Measurements from ENCODE around the gene DNAJC8.

DNAJC8 gene

GRCh38 chr1:28236656-28237322, 4.0 kb upstream of the DNAJC8 start:
- H3K27ac ChIP-seq (ENCODE audit: low read length) = peak overlapping the region; percentile 85

GRCh38 chr1:28235755-28236655, 3.2 kb upstream of the DNAJC8 start, which contains the start of gene ATP5IF1:
Gene ATP5IF1 (plus strand): TSS chr1:28236124. CDS start chr1:28236184, 60 bp downstream.
- Histone ChIP-seq H4K20me1 (ENCODE audit: insufficient read depth, low read length) (peaks cover 4% of the 10 kb centered on the region; the same call in 1 of the 2 replicates), H3K36me3 (ENCODE audit: insufficient read depth, low read length) (peaks cover 21% of the 10 kb centered on the region), H3K4me2 (ENCODE audit: insufficient read depth, low read length) (peak within 1 kb of the TSS; percentile 100), H2AFZ (ENCODE audit: low read depth, low read length) (peak within 1 kb of the TSS; percentile 96), H3K4me3 (ENCODE audit: low read depth in 1 of 2, low read length in 2 of 2) (peak within 1 kb of the TSS; percentile 68 to 77), H3K4me1 (ENCODE audit: insufficient read depth, low read length) (peaks cover 47% of the 10 kb centered on the region), H3K9me3 (ENCODE audit: insufficient read depth, low read length, severe bottlenecking) (no peaks in the 10 kb centered on the region), H3K9ac (ENCODE audit: low read depth, low read length) (peak within 1 kb of the TSS; percentile 85), H3K27me3 (ENCODE audit: insufficient read depth, low read length, poor library complexity) (no peaks in the 10 kb centered on the region), H3K27ac (ENCODE audit: low read length) (peak within 1 kb of the TSS; percentile 88), H3K79me2 (ENCODE audit: insufficient read depth, low read length) (peaks cover 54% of the 10 kb centered on the region)
- TF ChIP-seq CTCF (IDR thresholded peaks at IDR 0.05; ENCODE audit: borderline replicate concordance, extremely low read depth, low read length, poor library complexity, severe bottlenecking) = peak; percentile 12
- no peak for TF ChIP-seq EZH2 (IDR thresholded peaks at IDR 0.05; ENCODE audit: borderline replicate concordance, low read depth, low read length, severe bottlenecking)
- DNase-seq (peak; percentile 97), ATAC-seq (ENCODE audit: insufficient read depth, low read depth) (peak; percentile 97)

More at GRCh38 chr1:28236656-28237322, 4.0 kb upstream of the DNAJC8 start:
- Histone ChIP-seq H3K4me1 (ENCODE audit: insufficient read depth, low read length) (peaks cover 39% of the 10 kb centered on the region), H2AFZ (ENCODE audit: low read depth, low read length) (peak overlapping the region; percentile 95), H3K4me3 (ENCODE audit: low read depth in 1 of 2, low read length in 2 of 2) (peak overlapping the region; percentile 68 to 77), H3K27me3 (ENCODE audit: insufficient read depth, low read length, poor library complexity) (no peaks in the 10 kb centered on the region), H3K9ac (ENCODE audit: low read depth, low read length) (peak overlapping the region; percentile 85), H3K4me2 (ENCODE audit: insufficient read depth, low read length) (peak overlapping the region; percentile 100), H4K20me1 (ENCODE audit: insufficient read depth, low read length) (peaks cover 4% of the 10 kb centered on the region; the same call in 1 of the 2 replicates), H3K9me3 (ENCODE audit: insufficient read depth, low read length, severe bottlenecking) (no peaks in the 10 kb centered on the region), H3K79me2 (ENCODE audit: insufficient read depth, low read length) (peaks cover 47% of the 10 kb centered on the region), H3K36me3 (ENCODE audit: insufficient read depth, low read length) (peaks cover 21% of the 10 kb centered on the region)
- no peak for DNase-seq
- TF ChIP-seq EZH2 (IDR thresholded peaks at IDR 0.05; ENCODE audit: borderline replicate concordance, low read depth, low read length, severe bottlenecking) (no peak), CTCF (IDR thresholded peaks at IDR 0.05; ENCODE audit: borderline replicate concordance, extremely low read depth, low read length, poor library complexity, severe bottlenecking) (no peak)
- ATAC-seq (ENCODE audit: insufficient read depth, low read depth) = no peak

GRCh38 chr1:28233264-28233606, 406 bp upstream of the DNAJC8 start:
- H4K20me1 ChIP-seq (ENCODE audit: insufficient read depth, low read length) = peaks cover 9% of the 10 kb centered on the region
- H3K36me3 ChIP-seq (ENCODE audit: insufficient read depth, low read length) = peaks cover 40% of the 10 kb centered on the region
- H3K9ac ChIP-seq (ENCODE audit: low read depth, low read length) = peak overlapping the region; percentile 83
- DNase-seq (no peak), ATAC-seq (ENCODE audit: insufficient read depth, low read depth) (no peak)
- H2AFZ ChIP-seq (ENCODE audit: low read depth, low read length) = peak overlapping the region; percentile 90
- peak overlapping the region; percentile 97 for H3K4me2 ChIP-seq (ENCODE audit: insufficient read depth, low read length)
- peaks cover 81% of the 10 kb centered on the region for H3K79me2 ChIP-seq (ENCODE audit: insufficient read depth, low read length)
- TF ChIP-seq CTCF (IDR thresholded peaks at IDR 0.05; ENCODE audit: borderline replicate concordance, extremely low read depth, low read length, poor library complexity, severe bottlenecking) = no peak
- TF ChIP-seq EZH2 (IDR thresholded peaks at IDR 0.05; ENCODE audit: borderline replicate concordance, low read depth, low read length, severe bottlenecking) = no peak
- no peaks in the 10 kb centered on the region for H3K27me3 ChIP-seq (ENCODE audit: insufficient read depth, low read length, poor library complexity)
- H3K4me3 ChIP-seq (ENCODE audit: low read depth in 1 of 2, low read length in 2 of 2) = peak overlapping the region; percentile 80 to 87; a peak in 3 of 4 replicates
- H3K4me1 ChIP-seq (ENCODE audit: insufficient read depth, low read length) = peaks cover 56% of the 10 kb centered on the region
- no peaks in the 10 kb centered on the region for H3K9me3 ChIP-seq (ENCODE audit: insufficient read depth, low read length, severe bottlenecking)
- H3K27ac ChIP-seq (ENCODE audit: low read length) = peak overlapping the region; percentile 51

Measured in DND-41 (cell line).